ENCODE measurements around the gene C11orf65. TPM values are rescaled to one million over a fixed set of nuclear protein-coding genes. Genes with fewer than 3 reads are reported as not detected.

C11orf65 gene
- total RNA-seq, 1 donor from 2014 or later = 0.70 TPM

DNA sequence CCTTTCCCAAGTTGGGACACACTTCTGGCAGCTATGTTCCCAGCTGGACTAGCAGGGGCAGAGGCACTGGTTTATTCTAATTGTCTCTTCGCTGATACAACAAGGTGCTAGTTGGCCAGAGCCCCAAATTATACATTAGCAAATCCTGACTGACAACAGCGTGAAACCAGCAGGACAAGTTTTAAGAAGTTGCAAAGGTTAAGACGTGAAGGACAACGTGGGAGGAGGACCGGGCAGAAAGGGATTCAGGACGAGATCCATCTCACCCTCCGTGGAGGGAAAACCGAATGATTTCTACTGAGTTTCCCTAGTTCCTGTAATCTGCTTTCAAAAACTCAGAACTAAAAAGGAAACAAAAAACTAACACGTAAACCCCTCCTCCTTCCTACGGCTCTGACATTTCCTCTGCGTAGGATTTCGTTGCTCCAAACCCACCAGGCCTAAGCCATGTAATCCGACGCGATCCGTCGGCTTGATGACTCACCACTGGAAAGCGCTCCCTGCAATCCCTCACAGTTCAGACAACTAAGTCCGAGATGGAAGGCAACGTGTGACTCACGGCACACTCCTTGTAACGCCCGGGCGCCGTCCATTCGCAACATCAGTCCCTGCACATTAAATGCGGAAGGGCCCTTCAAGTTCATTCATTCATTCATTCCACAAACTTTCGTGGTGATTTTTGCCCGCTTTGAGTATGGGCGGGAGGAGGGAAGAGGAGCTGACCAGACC lies 30.2 kb upstream of the C11orf65 start:
- Mint-ChIP-seq H3K27me3 (peaks cover 4% of the 10 kb centered on the region), H3K4me1 (ENCODE audit: unreplicated experiment) (peaks cover 43% of the 10 kb centered on the region), H3K36me3 (peaks cover 10% of the 10 kb centered on the region), H3K27ac (peak overlapping the region; percentile 98), H3K9me3 (no peaks in the 10 kb centered on the region), H3K4me3 (peak overlapping the region; percentile 97)
- DNase-seq (ENCODE audit: extremely low spot score, unreplicated experiment) = peak; percentile 77
- TF ChIP-seq, protein P1, sequence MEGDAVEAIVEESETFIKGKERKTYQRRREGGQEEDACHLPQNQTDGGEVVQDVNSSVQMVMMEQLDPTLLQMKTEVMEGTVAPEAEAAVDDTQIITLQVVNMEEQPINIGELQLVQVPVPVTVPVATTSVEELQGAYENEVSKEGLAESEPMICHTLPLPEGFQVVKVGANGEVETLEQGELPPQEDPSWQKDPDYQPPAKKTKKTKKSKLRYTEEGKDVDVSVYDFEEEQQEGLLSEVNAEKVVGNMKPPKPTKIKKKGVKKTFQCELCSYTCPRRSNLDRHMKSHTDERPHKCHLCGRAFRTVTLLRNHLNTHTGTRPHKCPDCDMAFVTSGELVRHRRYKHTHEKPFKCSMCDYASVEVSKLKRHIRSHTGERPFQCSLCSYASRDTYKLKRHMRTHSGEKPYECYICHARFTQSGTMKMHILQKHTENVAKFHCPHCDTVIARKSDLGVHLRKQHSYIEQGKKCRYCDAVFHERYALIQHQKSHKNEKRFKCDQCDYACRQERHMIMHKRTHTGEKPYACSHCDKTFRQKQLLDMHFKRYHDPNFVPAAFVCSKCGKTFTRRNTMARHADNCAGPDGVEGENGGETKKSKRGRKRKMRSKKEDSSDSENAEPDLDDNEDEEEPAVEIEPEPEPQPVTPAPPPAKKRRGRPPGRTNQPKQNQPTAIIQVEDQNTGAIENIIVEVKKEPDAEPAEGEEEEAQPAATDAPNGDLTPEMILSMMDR (conservative IDR thresholded peaks at IDR 0.05) = no peak

DNA sequence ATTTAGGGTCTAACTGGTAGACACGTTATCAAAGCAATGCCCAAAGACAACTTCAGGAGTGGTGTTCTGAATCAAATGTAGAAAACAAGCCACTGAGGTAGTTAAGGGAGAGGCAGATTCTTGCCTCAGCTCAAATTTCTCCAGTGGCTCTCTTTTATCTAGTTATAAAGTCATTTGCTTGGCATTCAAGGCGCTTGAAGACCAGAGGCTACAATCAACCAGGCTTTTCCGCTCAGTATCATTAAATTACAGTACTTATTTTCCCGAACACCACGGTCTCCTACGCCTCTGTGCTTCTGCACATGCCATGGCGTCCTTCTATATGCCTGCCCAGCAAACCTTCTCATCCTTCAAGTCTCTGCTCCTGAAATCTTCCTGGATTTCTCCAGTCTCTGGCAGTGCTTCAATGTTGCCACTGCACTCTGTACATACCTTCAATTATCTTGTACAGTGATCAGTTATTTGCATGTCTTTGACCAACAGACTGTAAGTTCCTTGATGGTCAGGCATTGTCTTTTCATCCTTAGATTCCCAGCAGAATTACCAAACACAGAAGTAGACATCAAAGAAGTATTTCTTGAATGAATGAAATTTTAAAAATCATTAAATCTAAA lies 29.4 kb upstream of the C11orf65 start:
- Mint-ChIP-seq H3K4me3 (peak overlapping the region; percentile 97), H3K27me3 (peaks cover 4% of the 10 kb centered on the region), H3K27ac (peak overlapping the region; percentile 98), H3K36me3 (peaks cover 13% of the 10 kb centered on the region), H3K4me1 (ENCODE audit: unreplicated experiment) (peaks cover 46% of the 10 kb centered on the region), H3K9me3 (no peaks in the 10 kb centered on the region)
- TF ChIP-seq, protein P1 (conservative IDR thresholded peaks at IDR 0.05) = no peak
- no peak for DNase-seq (ENCODE audit: extremely low spot score, unreplicated experiment)

DNA sequence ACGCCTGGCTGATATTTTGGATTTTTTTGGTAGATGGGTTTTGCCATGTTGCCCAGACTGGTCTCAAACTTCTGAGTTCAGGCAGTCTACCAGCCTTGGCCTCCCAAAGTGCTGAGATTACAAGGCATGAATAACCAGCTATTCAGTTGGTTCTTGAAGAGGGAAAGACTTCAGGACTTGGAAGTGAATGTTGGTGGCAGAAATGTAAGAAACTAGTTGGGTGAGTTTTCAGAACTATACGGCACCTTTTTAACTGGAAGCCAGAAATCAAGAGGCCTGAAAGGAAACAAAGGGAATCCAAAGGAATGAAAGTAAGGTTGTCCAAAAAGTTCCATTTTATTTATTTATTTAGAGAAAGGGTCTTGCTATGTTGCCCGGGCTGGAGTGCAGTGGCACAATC lies 28.0 kb upstream of the C11orf65 start:
- Mint-ChIP-seq H3K4me3 (peak overlapping the region; percentile 28), H3K36me3 (peaks cover 14% of the 10 kb centered on the region), H3K9me3 (no peaks in the 10 kb centered on the region), H3K27me3 (peaks cover 4% of the 10 kb centered on the region), H3K4me1 (ENCODE audit: unreplicated experiment) (peaks cover 35% of the 10 kb centered on the region), H3K27ac (peak overlapping the region; percentile 28)
- DNase-seq (ENCODE audit: extremely low spot score, unreplicated experiment) = no peak
- TF ChIP-seq, protein P1 (conservative IDR thresholded peaks at IDR 0.05) = no peak

DNA sequence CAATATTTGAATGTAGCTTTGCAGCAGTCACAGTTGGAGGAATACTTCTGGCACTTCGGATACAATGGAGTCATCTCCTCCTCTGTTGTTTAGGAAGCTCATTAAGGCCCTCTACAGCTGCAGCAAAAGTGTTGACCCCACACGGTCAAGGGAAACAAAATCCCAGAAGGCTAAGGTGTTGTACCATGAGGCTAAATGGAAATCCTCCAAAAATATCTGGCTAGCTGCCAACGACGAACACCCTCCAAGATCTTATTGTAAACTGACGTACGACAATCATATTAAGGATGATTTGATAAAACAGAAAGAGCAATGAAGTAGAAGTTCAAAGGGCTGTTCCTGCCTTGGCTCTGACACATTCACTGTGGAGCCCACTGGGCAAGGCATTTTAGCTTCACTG lies 26.9 kb upstream of the C11orf65 start:
- Mint-ChIP-seq H3K4me3 (no peak overlapping the region), H3K4me1 (ENCODE audit: unreplicated experiment) (peaks cover 30% of the 10 kb centered on the region), H3K36me3 (peaks cover 14% of the 10 kb centered on the region), H3K9me3 (no peaks in the 10 kb centered on the region), H3K27ac (no peak overlapping the region), H3K27me3 (peaks cover 4% of the 10 kb centered on the region)
- DNase-seq (ENCODE audit: extremely low spot score, unreplicated experiment) = no peak
- TF ChIP-seq, protein P1 (conservative IDR thresholded peaks at IDR 0.05) = no peak

DNA sequence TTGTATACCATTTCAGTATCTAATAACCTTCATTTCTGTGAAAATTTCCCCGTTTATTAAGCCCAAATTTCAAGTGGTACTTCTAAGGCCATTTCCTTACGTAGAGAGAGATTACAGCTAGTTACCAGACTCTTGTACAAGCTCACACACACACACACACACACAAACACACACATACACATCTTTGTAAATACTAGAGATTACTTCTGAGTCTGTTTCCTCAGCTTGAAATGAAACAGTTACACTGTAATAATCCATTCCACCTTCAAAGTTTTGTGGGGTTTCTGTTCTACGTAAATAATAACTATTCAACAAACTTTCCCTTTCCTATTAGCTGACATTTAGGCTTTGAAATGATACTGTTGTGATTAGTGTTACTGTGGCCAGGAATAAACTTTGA lies 24.6 kb upstream of the C11orf65 start:
- Mint-ChIP-seq H3K36me3 (peaks cover 19% of the 10 kb centered on the region), H3K27ac (no peak overlapping the region), H3K4me3 (no peak overlapping the region), H3K4me1 (ENCODE audit: unreplicated experiment) (peaks cover 20% of the 10 kb centered on the region), H3K9me3 (no peaks in the 10 kb centered on the region), H3K27me3 (no peaks in the 10 kb centered on the region)
- TF ChIP-seq, protein P1 (conservative IDR thresholded peaks at IDR 0.05) = no peak
- no peak for DNase-seq (ENCODE audit: extremely low spot score, unreplicated experiment)
